ENCODE measurements around the gene TSC22D2. TPM values are rescaled to one million over a fixed set of nuclear protein-coding genes. Genes with fewer than 3 reads are reported as not detected.

Gene TSC22D2
- total RNA-seq, 1 experiment from 2014 or later = 20.0 TPM

DNA sequence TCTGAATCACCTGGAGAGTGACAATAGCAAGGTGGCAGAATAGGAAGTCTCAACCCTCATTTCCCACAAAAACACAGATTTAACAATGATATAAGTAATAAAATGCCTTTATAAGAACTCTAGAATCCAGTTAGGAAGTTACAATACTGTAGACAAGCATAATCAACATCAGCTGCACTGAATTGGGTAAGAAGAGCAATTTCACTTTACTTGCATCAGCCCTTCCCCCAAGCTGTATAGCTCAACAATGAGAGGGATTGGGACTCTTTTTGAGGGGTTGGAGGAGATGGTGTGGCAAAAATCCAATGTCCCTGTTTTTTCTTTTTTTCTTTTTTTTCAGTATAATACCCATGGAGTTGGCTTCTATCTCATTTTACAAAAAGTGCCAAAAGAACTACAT is 75.1 kb downstream of the TSC22D2 start:
- Histone ChIP-seq H3K9me3 (ENCODE audit: control insufficient read depth in 1 of 2, insufficient read depth in 1 of 2, low read depth in 1 of 2, low read length in 2 of 2) (no peaks in the 10 kb centered on the region), H3K4me3 (replicated peaks in 1 of 2; ENCODE audit: low read depth in 1 of 2, low read length in 2 of 2) (no peak overlapping the region), H3K36me3 (ENCODE audit: control insufficient read depth in 1 of 2, insufficient read depth in 2 of 2, low read length in 2 of 2) (no peaks in the 10 kb centered on the region), H3K4me1 (ENCODE audit: control insufficient read depth in 1 of 2, insufficient read depth in 2 of 2, low read length in 2 of 2) (no peaks in the 10 kb centered on the region), H2AFZ (ENCODE audit: low read depth, low read length, poor library complexity, severe bottlenecking) (no peak overlapping the region), H3K27me3 (ENCODE audit: insufficient read depth, low read length) (no peaks in the 10 kb centered on the region), H3K9ac (ENCODE audit: low read length) (no peak overlapping the region), H4K20me1 (ENCODE audit: insufficient read depth) (no peaks in the 10 kb centered on the region), H3K27ac (ENCODE audit: low read depth, low read length) (no peak overlapping the region), H3K4me2 (ENCODE audit: low read length) (no peak overlapping the region), H3K9me2 (ENCODE audit: insufficient read depth) (no peaks in the 10 kb centered on the region), H3K79me2 (ENCODE audit: insufficient read depth, low read length) (no peaks in the 10 kb centered on the region)
- ChIA-PET POLR2A (no interaction called here), RAD21 (ENCODE audit: low non-redundant PET in 1 of 2, low total read pairs in 2 of 2, uncharacterized antibody in 2 of 2, unreplicated experiment in 2 of 2) (no interaction called here), CTCF (interaction anchor here (1.3 kb wide), 1 partner anchor 12 kb away, joined by 4 read pairs; no protein-coding TSS in a partner anchor)
- ATAC-seq (no peak), DNase-seq (ENCODE audit: low read depth, low spot score) (no peak)
- intact Hi-C loops (cut with micrococcal nuclease) = no loop called here
- peak; percentile 57; the same call in 1 of the 2 replicates for TF ChIP-seq CEBPB (IDR thresholded peaks at IDR 0.05; ENCODE audit: low read depth)
- no peak for TF ChIP-seq YY1 (IDR thresholded peaks at IDR 0.05; ENCODE audit: extremely low read depth, insufficient replicate concordance, low read depth, low read length)
- BruUV-seq (replicated peaks) = no TSS peak

- Histone ChIP-seq H3K79me2 (ENCODE audit: insufficient read depth, low read length) (no peaks in the 10 kb centered on the region), H2AFZ (ENCODE audit: low read depth, low read length, poor library complexity, severe bottlenecking) (no peak overlapping the region), H3K4me2 (ENCODE audit: low read length) (no peak overlapping the region), H3K9me2 (ENCODE audit: insufficient read depth) (no peaks in the 10 kb centered on the region), H3K9me3 (ENCODE audit: control insufficient read depth in 1 of 2, insufficient read depth in 1 of 2, low read depth in 1 of 2, low read length in 2 of 2) (no peaks in the 10 kb centered on the region), H4K20me1 (ENCODE audit: insufficient read depth) (no peaks in the 10 kb centered on the region), H3K9ac (ENCODE audit: low read length) (no peak overlapping the region), H3K4me3 (replicated peaks in 1 of 2; ENCODE audit: low read depth in 1 of 2, low read length in 2 of 2) (no peak overlapping the region), H3K27ac (ENCODE audit: low read depth, low read length) (no peak overlapping the region), H3K4me1 (ENCODE audit: control insufficient read depth in 1 of 2, insufficient read depth in 2 of 2, low read length in 2 of 2) (no peaks in the 10 kb centered on the region), H3K27me3 (ENCODE audit: insufficient read depth, low read length) (no peaks in the 10 kb centered on the region), H3K36me3 (ENCODE audit: control insufficient read depth in 1 of 2, insufficient read depth in 2 of 2, low read length in 2 of 2) (no peaks in the 10 kb centered on the region)
- CTCF ChIA-PET = interaction anchor here (1.3 kb wide), 1 partner anchor 11 kb away, joined by 4 read pairs; no protein-coding TSS in a partner anchor
- intact Hi-C loops (cut with micrococcal nuclease) = no loop called here
- POLR2A ChIA-PET = no interaction called here
- RAD21 ChIA-PET (ENCODE audit: low non-redundant PET in 1 of 2, low total read pairs in 2 of 2, uncharacterized antibody in 2 of 2, unreplicated experiment in 2 of 2) = no interaction called here
- DNase-seq (ENCODE audit: low read depth, low spot score) (no peak), ATAC-seq (no peak)
- no TSS peak for BruUV-seq (replicated peaks)
- TF ChIP-seq CEBPB (IDR thresholded peaks at IDR 0.05; ENCODE audit: low read depth) (no peak), ZFX (IDR thresholded peaks at IDR 0.05) (no peak), POLR2AphosphoS5 (IDR thresholded peaks at IDR 0.05; ENCODE audit: low read depth, low read length) (no peak), SIN3A (IDR thresholded peaks at IDR 0.05; ENCODE audit: low read depth) (no peak), SP1 (IDR thresholded peaks at IDR 0.05; ENCODE audit: low read depth) (no peak), JUND (IDR thresholded peaks at IDR 0.05) (no peak), RAD21 (IDR thresholded peaks at IDR 0.05; ENCODE audit: low read depth) (no peak), TCF7L2 (IDR thresholded peaks at IDR 0.05; ENCODE audit: borderline replicate concordance, extremely low read depth, insufficient read depth, insufficient read length) (no peak), POLR2A (IDR thresholded peaks at IDR 0.05; ENCODE audit: borderline replicate concordance, extremely low read depth, insufficient read depth, insufficient read length) (no peak)
- TF ChIP-seq, protein P1, sequence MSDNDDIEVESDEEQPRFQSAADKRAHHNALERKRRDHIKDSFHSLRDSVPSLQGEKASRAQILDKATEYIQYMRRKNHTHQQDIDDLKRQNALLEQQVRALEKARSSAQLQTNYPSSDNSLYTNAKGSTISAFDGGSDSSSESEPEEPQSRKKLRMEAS (IDR thresholded peaks at IDR 0.05) = no peak
- TF ChIP-seq, protein P2, sequence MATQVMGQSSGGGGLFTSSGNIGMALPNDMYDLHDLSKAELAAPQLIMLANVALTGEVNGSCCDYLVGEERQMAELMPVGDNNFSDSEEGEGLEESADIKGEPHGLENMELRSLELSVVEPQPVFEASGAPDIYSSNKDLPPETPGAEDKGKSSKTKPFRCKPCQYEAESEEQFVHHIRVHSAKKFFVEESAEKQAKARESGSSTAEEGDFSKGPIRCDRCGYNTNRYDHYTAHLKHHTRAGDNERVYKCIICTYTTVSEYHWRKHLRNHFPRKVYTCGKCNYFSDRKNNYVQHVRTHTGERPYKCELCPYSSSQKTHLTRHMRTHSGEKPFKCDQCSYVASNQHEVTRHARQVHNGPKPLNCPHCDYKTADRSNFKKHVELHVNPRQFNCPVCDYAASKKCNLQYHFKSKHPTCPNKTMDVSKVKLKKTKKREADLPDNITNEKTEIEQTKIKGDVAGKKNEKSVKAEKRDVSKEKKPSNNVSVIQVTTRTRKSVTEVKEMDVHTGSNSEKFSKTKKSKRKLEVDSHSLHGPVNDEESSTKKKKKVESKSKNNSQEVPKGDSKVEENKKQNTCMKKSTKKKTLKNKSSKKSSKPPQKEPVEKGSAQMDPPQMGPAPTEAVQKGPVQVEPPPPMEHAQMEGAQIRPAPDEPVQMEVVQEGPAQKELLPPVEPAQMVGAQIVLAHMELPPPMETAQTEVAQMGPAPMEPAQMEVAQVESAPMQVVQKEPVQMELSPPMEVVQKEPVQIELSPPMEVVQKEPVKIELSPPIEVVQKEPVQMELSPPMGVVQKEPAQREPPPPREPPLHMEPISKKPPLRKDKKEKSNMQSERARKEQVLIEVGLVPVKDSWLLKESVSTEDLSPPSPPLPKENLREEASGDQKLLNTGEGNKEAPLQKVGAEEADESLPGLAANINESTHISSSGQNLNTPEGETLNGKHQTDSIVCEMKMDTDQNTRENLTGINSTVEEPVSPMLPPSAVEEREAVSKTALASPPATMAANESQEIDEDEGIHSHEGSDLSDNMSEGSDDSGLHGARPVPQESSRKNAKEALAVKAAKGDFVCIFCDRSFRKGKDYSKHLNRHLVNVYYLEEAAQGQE (IDR thresholded peaks at IDR 0.05; ENCODE audit: low read depth) = no peak
- TF ChIP-seq, protein P3, sequence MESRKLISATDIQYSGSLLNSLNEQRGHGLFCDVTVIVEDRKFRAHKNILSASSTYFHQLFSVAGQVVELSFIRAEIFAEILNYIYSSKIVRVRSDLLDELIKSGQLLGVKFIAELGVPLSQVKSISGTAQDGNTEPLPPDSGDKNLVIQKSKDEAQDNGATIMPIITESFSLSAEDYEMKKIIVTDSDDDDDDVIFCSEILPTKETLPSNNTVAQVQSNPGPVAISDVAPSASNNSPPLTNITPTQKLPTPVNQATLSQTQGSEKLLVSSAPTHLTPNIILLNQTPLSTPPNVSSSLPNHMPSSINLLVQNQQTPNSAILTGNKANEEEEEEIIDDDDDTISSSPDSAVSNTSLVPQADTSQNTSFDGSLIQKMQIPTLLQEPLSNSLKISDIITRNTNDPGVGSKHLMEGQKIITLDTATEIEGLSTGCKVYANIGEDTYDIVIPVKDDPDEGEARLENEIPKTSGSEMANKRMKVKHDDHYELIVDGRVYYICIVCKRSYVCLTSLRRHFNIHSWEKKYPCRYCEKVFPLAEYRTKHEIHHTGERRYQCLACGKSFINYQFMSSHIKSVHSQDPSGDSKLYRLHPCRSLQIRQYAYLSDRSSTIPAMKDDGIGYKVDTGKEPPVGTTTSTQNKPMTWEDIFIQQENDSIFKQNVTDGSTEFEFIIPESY (IDR thresholded peaks at IDR 0.05; ENCODE audit: extremely low read depth, insufficient replicate concordance, low read length) = no peak
Observed at GRCh38 chr3:150484410-150484809, 76.3 kb downstream of the TSC22D2 start.

Data from HCT116 (cell line).